HG02678 (cell line): Measurements from ENCODE around the gene OPRD1.
A peak's percentile ranks its signal among the peaks of the same experiment; 100 is the strongest.
"Not testable (repeated sequence)": the region's sequence is repeated elsewhere in the genome, so short reads cannot be mapped to it uniquely, and the experiment has no call there.

Source experiments
- ATAC-seq: cut with Tn5 transposase; IDR thresholded peaks from one replicate; pipeline ENCODE4 v1.9.1; 2021; ENCODE audit warnings: mild to moderate bottlenecking, moderate library complexity; ENCODE audit not compliant: unreplicated experiment

OPRD1 gene

DNA sequence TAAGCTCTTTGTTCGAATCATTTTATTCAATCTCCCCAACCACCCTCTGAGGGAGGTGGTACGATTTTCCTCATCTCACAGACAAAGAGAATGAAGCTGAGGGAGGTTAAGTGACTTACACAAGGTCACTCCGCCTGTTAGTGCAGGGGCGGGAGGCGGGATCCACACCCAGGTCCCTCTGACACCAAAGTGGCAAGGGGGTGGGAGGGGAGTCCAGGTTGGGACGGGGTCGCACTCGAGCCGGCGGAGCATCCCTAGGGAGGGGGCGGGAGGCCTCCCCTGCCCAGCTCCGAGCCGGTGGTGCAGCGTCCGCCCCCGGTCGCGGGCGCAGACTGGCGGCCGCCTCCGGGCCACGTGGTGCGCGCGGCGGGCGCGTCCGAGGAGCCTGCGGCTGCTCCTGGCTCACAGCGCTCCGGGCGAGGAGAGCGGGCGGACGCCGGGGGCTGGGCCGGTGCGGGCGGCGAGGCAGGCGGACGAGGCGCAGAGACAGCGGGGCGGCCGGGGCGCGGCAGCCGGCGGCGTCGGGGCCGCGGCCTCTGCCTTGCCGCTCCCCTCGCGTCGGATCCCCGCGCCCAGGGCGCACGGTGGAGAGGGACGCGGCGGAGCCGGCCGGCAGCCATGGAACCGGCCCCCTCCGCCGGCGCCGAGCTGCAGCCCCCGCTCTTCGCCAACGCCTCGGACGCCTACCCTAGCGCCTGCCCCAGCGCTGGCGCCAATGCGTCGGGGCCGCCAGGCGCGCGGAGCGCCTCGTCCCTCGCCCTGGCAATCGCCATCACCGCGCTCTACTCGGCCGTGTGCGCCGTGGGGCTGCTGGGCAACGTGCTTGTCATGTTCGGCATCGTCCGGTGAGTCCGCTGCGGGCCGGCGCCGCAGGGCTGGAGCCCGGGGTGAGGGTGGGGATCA, at the start of gene OPRD1:
Gene OPRD1, plus strand, starts transcription at position 405 of the 903 bp plus-strand sequence. Its CDS starts 214 bp downstream, at position 619.
- no peak for ATAC-seq

DNA sequence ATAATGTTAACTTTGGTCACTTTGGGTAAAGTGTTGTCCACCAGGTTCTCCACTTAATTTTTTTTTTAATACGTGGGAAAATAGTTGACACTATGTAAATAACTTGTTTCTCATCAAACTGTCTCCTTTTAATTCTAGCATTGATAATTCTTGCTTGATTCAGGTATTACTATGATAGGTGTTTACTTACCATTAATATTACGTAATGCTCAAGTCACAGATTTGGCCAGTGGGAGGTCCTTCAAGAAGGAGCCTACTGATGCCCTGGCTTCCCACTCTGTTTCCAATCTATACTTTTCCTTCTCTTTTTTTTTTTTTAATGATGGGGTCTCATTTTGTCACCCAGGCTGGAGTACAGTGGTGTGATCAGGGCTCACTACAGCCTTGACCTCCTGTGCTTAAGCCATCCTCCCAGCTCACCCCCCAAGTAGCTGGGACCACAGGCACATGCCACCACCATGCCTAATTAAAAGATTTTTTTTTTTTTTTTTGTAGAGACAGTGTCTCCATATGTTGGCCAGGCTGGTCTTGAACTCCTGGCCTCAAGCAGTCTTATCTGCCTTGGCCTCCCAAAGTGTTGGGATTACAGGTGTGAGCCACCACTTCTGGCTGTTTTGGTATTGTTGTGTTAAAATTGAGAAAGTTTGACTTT, 45.3 kb upstream of the OPRD1 start:
- ATAC-seq: no peak

DNA sequence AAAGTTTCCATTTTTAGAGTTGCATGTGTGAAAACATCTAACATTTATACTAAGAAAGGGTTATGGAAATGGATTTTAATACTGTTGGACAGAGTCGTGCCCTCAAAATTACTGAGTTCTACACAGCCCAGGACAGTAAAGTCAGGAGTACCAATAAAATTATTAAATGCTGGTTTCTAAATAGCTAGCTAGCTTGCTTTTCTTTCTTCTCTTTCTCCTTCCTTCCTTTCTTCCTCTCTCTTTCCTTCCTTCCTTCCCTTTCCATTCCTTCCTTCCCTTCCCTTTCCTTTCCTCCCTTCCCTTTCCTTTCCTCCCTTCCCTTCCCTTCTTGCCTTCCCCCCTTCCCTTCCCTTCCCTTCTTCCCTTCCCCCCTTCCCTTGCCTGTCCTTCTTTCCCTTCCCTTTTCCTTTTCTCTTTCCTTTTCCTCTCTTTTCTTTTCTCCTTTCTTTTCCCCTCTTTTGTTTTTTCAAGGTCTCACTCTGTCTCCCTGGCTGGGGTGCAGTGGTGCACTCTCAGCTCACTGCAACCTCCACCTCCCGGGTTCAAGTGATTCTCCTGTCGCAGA, 41.3 kb upstream of the OPRD1 start:
- no peak for ATAC-seq

DNA sequence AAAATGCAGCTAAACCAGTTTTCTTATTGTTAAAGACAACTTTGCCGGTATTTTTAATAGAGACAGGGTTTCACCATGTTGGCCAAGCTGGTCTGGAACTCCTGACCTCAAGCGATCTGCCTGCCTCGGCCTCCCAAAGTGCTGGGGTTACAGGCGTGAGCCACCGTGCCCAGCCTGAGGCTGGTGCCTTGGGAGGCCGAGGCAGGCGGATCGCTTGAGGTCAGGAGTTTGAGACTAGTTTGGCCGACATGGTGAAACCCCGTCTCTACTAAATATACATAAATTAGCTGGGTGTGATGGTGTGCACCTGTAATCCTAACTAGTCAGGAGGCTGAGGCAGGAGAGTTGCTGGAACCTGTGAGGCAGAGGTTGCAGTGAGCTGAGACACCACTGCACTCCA, 40.0 kb upstream of the OPRD1 start:
- ATAC-seq: not testable (repeated sequence)

DNA sequence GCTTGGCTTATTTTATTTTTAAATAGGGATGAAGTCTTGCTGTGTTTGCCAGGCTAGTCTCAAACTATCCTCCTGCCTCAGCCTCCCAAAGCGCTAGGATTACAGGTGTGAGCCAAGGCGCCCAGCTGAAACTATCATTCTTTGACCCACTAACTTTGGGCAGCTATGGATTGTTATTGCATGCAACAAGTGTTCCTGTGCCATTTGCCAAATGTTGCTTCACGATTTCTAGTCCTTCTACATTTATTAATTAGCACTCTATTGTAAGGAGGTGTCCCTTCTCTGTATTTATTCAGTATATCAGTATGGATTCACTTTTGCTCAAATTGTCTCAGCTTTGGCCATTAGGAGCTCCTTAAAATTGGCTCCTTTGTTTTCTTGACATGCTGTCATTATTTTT, 38.9 kb upstream of the OPRD1 start:
- no peak for ATAC-seq

DNA sequence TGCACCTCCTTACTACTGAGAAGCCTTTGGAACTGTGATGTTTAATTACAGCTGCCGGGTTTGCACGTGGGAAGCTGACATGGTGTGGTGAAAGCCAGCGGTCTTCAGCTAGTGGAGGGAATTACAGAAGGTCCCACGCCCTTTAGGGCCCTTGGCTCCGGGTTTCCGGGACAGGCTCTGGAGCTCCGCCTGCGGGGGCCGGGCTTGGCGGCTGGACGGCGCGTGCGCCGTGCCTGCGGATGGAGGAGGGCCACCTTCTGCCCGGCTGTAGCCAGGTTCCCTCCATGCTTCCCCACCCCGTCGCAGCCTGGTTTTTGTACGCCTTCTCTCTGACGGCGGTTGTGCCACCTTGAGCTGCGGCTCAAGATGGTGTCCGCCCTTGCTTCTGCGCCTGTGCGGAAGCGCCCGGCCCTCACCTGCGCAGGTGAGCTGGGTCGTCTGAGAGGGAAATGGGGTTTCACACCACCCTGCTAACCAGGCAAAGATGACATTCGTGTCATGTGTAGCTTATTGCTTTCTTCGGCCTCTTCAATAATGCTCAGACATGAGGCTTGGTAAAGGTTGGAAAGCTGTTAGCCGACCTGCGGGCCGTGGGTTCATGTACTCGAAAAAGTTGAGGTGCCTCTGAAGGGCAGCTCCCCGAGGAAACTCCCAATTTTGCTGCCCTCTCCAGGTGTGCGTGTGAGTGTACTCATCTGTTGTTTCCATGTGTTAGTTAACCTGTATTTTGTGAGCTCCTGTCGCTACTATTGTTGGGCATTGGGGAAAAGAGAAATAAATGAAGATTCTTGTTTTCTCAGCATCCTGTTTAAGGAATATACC, 36.6 kb upstream of the OPRD1 start:
- peak; percentile 74 for ATAC-seq

DNA sequence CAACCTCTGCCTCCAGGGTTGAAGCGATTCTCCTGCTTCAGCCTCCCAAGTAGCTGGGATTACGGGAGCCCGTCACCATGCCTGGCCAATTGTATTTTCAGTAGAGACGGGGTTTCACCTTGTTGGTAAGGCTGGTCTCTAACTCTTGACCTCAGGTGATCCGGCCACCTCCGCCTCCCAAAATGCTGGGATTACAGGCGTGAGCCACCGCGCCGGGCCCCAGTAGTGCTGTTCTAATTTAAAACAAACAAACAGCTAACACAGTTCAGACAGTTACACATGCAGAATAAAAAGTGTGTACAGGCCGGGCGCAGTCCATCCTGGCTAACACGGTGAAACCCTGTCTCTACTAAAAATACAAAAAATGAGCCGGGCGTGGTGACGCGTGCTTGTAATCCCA, 35.6 kb upstream of the OPRD1 start:
- ATAC-seq: no peak

DNA sequence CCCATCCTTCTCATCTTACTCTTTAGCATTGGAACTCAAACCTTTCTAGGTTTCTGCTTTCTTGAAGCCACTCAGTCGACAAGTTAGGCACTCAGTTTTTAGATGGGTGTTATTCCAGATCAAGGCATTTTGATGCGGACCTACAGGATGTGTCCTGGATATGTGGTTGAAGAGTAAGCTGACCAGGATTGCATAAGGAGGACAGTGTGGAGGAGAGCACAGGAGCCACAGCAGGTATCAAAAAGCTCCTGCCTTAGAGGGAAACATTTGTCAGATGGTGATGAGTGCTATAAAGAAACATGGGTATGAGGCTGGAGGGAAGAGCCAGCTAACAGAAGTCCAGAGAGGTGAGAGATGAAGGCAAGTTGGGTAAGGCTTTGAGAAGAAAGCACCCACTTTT, 33.9 kb upstream of the OPRD1 start:
- no peak for ATAC-seq

DNA sequence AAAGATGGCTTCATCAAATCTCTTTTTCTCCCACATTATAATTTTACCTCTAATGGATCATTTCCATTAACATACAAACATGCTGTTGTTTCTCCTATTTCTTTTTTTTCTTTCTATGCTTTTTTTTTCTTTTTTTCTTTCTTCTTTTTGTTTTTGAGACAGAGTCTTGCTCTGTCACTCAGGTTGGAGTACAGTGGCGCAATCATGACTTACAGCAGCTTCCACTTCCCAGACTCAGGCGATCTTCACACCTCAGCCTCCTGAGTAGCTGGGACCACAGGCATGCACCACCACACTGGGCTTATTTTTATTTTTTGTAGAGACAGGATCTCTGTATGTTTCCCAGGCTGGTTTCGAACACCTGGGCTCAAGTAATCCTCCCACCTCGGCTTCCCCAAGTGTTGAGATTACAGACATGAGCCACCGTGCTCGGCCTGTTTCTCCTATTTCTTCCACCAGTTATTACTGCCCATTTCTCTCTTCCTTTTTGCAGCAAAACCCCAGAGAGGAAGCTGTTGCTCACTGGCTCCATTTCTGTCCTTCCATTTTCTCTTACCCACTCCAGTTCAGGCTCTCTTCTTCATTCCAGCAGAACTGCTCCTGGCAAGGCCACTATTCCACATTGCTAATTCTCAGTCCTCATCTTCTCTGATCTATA, 32.1 kb upstream of the OPRD1 start:
- ATAC-seq: no peak

DNA sequence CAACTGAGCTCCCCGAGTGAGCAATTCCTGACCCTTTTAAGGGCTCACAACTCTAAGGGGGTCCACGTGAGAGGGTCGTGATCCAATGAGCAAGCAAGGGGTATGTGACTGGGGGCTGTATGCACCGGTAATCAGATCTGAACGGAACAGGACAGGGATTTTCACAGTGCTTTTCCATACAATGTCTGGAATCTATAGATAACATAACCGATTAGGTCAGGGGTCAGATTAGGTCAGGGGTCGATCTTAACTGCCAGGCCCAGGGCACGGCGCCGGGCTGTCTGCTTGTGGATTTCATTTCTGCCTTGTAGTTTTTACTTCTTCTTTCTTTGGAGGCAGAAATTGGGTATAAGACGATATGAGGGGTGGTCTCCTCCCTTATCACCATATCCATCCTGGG, 30.7 kb upstream of the OPRD1 start:
- ATAC-seq: no peak

DNA sequence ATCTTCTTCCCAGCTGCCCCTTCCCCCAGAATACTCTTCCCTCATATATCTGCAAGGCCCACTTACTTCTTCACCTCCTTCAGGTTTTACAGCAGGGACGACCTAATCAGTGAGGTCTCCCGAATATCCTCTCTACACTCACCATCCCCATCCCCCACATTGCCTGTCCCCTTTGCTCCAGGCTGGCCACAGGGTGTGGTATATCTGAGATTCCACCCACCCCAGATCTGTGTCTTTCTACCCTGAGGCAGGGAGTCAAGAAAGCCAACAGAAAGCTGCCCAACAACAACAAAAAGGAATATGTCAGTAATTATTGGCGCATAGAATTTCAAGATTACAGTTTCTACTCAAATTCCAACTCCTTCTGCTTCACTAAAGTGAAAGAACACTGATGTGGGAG, 30.0 kb upstream of the OPRD1 start:
- ATAC-seq: no peak

DNA sequence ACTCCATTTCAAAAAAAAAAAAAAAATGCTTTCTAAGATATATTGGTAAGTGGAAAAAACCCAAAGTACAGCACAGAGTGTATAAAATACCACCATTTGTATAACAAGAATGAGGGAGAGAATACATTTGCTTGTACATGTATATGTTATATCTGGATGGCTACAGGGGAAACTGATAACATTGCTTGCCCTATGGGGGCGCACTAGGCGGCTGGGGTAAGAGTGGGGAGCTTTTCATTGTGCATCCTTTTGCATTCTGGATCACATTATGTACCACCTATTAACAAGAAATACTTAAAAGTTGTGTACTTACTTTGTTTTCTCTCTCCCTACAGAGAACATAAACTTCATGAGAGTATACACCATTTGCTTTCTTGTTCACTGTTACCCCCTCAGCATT, 28.6 kb upstream of the OPRD1 start:
- ATAC-seq: no peak

DNA sequence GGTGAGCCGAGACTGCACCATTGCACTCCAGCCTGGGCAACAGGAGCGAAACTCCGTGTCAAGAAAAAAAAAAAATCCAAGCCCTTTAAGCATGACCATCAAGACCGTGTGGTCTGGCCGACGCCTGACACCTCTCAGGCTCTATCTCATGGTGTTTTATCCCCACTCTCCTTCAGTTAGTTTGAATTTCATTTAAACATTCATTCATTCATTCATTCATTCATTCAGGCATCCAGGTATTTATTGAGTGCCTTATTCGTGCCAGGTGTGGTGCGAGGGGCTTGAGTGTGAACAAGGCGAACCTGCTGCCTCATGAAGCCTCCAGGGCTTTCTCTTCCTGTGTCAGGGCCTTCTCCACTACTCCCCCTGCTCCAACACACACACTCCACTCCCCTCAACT, 22.6 kb upstream of the OPRD1 start:
- ATAC-seq: no peak

DNA sequence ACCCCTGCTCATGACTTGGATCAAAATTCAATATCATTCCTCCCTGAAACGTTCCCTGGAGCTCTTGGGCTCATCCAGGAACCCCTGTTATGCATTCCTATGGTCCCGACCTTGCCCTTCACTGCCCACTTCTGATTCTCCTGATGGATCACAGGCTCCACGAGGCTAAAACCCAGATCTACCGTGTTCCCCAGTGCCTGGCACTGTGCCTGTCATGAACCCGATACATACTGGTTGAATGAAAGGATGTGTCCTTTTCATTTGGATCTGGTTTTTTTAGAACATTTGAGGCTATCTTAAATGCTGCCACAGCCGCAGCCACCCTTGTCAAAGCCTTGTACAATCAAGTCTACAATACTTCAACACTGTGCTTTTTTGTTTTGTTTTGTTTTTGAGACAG, 22.2 kb upstream of the OPRD1 start:
- no peak for ATAC-seq

DNA sequence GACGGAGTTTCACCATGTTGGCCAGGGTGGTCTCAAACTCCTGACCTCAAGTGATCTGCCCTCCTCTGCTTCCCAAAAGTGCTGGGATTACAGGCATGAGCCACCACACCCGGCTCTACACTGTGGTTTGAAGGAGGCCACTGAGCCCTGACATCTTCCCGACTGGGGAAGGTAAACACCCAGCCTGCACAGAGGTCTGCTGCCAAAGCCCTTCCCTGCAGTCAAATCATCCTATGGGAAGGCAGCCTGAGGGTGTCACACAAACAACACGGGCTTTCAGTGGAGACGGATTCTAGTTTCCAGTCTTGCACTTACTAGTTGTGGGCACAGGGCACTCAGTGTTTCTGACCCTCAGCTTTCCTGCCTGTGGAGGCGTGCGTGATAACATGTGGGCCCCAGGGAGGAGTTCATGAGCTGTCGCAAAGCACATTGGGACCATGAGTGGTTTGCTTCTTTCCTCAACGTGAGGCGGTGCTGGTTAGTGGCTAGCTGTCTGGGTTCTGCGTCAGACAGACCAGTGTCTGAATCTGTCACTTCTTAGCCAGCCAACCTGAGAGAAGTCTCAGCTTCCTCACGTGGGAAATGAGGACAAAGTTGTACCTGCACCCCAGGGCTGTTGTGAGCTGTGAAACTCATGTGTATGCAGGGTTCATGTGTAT, 21.5 kb upstream of the OPRD1 start:
- ATAC-seq: no peak

DNA sequence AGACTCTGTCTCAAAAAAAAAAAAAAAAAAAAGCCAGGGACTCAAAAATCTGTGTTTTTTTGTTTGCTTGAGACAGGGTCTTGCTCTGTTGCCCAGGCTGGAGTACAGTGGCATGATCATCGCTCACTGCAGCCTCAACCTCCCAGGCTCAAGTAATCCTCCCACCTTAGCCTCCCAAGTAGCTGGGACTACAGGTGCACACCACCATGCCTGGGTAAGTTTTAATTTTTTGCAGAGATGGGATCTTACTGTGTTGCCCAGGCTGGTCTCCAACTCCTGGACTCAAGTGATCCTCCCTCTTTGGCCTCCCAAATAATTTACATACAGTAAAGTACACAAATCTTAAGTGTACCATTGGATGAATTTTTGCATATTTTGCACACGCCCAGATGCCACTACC, 20.0 kb upstream of the OPRD1 start:
- not testable (repeated sequence) for ATAC-seq

DNA sequence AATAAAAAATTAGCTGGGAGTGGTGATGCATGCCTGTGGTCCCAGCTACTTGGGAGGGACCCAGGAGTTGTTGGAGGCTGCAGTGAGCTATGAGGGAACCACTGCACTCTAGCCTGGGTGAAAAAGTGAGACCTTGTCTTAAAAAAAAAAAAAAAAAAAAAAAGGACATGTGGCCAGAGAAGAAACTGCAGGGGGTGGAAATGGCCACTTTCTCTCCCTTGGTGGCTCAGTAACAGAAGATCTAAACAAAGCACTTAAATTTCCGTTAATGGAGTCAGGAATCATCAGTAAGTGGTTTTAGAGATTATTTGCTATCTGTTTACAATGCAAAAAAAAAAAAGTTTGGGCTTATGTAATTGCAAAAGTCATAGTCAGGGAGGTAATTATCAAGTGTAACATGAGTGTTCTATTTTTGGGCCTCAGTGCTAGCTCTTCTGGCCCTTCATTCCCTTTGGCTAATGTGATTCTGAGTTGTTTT, 19.3 kb upstream of the OPRD1 start:
- no peak for ATAC-seq

DNA sequence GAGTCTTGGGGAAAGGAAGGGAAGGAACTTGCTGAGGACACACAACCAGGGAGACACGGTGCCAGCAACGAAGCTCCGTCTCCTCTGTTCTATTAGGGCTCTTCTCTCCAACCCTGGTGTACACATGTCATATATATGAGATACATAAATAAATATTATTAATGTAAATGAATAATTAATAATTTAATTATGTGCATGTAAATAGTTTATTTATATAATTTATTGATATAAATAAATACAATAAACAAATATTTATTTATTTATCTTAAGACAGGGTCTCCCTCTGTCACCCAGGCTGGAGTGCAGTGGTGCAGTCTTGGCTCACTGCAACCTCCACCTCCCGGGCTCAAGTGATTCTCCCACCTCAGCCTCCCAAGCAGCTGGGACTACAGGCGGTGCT, 17.4 kb upstream of the OPRD1 start:
- ATAC-seq: not testable (repeated sequence)

DNA sequence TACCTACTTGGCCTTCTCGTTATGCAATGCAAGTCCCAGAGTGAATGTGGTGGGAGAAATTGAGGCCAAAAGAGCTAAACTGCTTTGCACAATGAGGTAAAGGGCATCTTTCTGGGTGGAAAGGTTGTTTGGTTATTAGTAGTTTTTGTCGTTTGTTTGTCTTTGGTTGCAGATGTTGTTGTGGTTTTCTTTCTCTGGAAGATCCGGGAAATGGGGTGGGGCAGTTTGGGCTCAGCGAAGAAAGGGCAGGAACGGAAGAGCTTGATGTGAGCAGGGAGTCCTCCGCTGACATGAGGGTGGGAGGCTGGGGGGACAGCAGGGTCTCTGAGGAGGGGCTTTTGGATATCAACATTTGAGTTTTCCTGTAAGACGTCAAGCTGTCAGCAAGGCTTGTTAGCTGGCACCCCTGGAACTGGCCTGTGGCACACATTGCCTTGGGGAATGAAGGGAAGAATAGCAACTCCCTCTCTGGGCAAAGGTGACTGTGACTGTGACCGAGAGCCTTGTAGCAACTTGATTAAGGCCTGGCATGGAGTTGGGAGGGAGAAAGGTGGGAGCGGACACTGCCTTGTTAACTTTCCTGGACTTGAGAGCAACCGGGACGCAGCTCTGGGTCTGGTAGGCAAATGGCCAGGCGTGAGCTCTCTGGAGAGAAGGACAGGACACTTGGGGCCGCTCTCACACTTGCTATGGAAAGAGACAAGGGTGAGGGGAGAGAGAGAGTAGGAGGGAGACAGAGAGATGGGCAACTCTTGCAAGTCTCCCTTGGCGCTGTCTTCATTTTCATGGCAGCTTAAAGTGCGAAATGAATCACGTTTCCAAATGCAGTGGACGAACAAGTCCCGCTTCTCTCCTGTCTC, 15.4 kb upstream of the OPRD1 start:
- ATAC-seq: no peak
